Neutrophil (primary cell): ENCODE data around the gene KDM2A.

Source experiments
- H3K27ac ChIP-seq: fragments of 200-600 bp; sonication (generic); 2 replicates; pipeline ENCODE4 v1.5.1; 2016; ENCODE audit warnings: mild to moderate bottlenecking, moderate library complexity
- H3K27me3 ChIP-seq: fragments of 200-600 bp; sonication (generic); 2 replicates; pipeline ENCODE4 v1.6.0; 2016; ENCODE audit warnings: mild to moderate bottlenecking
- H3K36me3 ChIP-seq: fragments of 200-600 bp; sonication (generic); 2 replicates; pipeline ENCODE4 v1.5.1; 2017
- H3K4me1 ChIP-seq, 2 experiments: fragments of 200-600 bp in 1 of 2; sonication (generic) in 1 of 2; 1 replicate in 1 of 2; 2 replicates in 1 of 2; pipeline versions ENCODE4 v1.5.1 to v1.6.1; 2013 to 2016; ENCODE audit warnings: low read depth in 1 of 2, low read length in 1 of 2, mild to moderate bottlenecking in 1 of 2, moderate library complexity in 1 of 2; ENCODE audit not compliant: control insufficient read depth in 1 of 2, insufficient read depth in 1 of 2
- H3K4me3 ChIP-seq, 2 experiments: fragments of 200-600 bp in 1 of 2; sonication (generic) in 1 of 2; 1 replicate in 1 of 2; 2 replicates in 1 of 2; pipeline ENCODE4 v1.5.1; 2013 to 2016; ENCODE audit warnings: low read depth in 1 of 2, low read length in 1 of 2, mild to moderate bottlenecking in 1 of 2, moderate library complexity in 1 of 2
- H3K9me3 ChIP-seq: fragments of 200-600 bp; sonication (generic); 2 replicates; pipeline ENCODE4 v1.5.1; 2016
- TF ChIP-seq, protein P1 (sequence below): fragments of 200-600 bp; sonication (generic); IDR thresholded peaks from 2 replicates; pipeline ENCODE4 v1.5.1; 2016; ENCODE audit warnings: antibody characterized with exemption

The KDM2A gene

DNA sequence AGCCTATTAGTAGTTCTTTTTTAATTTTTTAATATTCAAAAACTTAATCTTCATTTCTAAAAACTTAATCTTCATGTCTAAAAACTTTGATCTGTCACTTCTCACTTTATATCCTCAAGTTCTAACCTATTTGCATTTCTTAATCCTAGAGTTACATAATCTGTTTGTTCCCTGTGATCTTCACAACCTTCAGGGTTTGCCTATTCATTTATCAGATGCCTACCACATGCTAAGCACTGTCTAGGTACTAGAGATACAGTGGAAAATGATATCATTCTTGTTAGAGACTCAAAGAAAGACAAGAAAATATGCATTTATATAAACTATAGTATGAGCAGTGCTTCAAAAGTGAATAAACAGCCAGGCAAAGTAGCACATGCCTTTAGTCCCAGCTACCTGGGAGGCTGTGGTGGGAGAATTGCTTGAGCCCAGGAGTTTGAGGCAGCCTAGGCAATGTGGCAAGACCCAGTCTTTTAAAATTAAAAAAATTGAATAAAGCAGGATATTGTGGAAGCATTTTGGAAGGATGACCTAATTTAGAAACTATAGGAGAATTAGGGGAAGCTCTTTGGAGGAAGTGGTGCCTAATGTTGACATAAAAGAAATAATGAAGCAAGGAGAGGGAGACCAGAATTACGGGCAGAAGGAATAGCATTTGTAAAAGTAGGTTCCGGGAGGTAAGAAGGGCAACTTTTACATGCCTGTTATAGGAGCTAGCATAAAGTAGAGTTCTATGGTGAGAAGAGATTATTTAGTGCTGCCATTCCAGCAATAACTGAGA is 92.8 kb downstream of the KDM2A start:
- peaks cover 63% of the 10 kb centered on the region for H3K36me3 ChIP-seq
- H3K27ac ChIP-seq, result peak overlapping the region; percentile 82
- peaks cover 5% of the 10 kb centered on the region for H3K9me3 ChIP-seq
- TF ChIP-seq, protein P1, sequence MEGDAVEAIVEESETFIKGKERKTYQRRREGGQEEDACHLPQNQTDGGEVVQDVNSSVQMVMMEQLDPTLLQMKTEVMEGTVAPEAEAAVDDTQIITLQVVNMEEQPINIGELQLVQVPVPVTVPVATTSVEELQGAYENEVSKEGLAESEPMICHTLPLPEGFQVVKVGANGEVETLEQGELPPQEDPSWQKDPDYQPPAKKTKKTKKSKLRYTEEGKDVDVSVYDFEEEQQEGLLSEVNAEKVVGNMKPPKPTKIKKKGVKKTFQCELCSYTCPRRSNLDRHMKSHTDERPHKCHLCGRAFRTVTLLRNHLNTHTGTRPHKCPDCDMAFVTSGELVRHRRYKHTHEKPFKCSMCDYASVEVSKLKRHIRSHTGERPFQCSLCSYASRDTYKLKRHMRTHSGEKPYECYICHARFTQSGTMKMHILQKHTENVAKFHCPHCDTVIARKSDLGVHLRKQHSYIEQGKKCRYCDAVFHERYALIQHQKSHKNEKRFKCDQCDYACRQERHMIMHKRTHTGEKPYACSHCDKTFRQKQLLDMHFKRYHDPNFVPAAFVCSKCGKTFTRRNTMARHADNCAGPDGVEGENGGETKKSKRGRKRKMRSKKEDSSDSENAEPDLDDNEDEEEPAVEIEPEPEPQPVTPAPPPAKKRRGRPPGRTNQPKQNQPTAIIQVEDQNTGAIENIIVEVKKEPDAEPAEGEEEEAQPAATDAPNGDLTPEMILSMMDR, result no peak
- peak overlapping the region; percentile 13 to 23 for H3K4me3 ChIP-seq
- H3K27me3 ChIP-seq, result no peaks in the 10 kb centered on the region
- peaks cover 33 to 39% of the 10 kb centered on the region in 2 experiments for H3K4me1 ChIP-seq

- Histone ChIP-seq H3K9me3 (peaks cover 5% of the 10 kb centered on the region), H3K36me3 (peaks cover 63% of the 10 kb centered on the region), H3K27me3 (no peaks in the 10 kb centered on the region), H3K4me1 (peaks cover 33 to 39% of the 10 kb centered on the region in 2 experiments), H3K27ac (peak overlapping the region; percentile 82), H3K4me3 (peak overlapping the region; percentile 13 to 23)
- TF ChIP-seq, protein P1, result no peak
Observed at GRCh38 chr11:67213178-67213621, 94.1 kb downstream of the KDM2A start.

GRCh38 chr11:67227726-67228125 is 108.7 kb downstream of the KDM2A start:
- TF ChIP-seq, protein P1, result no peak
- no peak overlapping the region for H3K27ac ChIP-seq
- peaks cover 93% of the 10 kb centered on the region for H3K36me3 ChIP-seq
- no peaks in the 10 kb centered on the region for H3K9me3 ChIP-seq
- H3K4me1 ChIP-seq, result no peaks in the 10 kb centered on the region
- H3K27me3 ChIP-seq, result no peaks in the 10 kb centered on the region
- no peak overlapping the region for H3K4me3 ChIP-seq

GRCh38 chr11:67230406-67230805 is 111.3 kb downstream of the KDM2A start:
- no peak overlapping the region for H3K4me3 ChIP-seq
- TF ChIP-seq, protein P1, result no peak
- H3K36me3 ChIP-seq, result peaks cover 96% of the 10 kb centered on the region
- H3K27ac ChIP-seq, result no peak overlapping the region
- no peaks in the 10 kb centered on the region for H3K27me3 ChIP-seq
- no peaks in the 10 kb centered on the region for H3K9me3 ChIP-seq
- H3K4me1 ChIP-seq, result no peaks in the 10 kb centered on the region

DNA sequence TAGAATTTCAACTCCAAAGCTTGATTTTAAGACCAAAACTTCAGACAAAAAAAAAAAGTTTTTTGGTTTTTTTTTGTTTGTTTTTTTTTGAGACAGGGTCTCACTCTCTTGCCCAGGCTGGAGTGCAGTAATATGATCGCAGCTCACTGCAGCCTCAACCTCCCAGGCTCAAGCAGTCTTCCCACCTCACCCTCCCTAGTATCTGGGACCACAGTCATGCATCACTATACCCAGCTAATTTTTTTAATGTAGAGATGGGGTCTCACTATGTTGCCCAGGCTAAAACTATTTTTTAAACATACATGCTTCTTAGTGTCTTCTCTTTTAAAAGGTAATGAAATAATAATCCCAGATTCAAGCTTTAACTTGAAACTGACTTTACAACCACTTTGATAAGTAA is 111.8 kb downstream of the KDM2A start:
- TF ChIP-seq, protein P1, result no peak
- H3K36me3 ChIP-seq, result peaks cover 96% of the 10 kb centered on the region

More for the DNA sequence above, 111.8 kb downstream of the KDM2A start:
- no peaks in the 10 kb centered on the region for H3K9me3 ChIP-seq
- H3K4me3 ChIP-seq, result no peak overlapping the region
- H3K4me1 ChIP-seq, result no peaks in the 10 kb centered on the region
- H3K27me3 ChIP-seq, result no peaks in the 10 kb centered on the region
- no peak overlapping the region for H3K27ac ChIP-seq
